ENCODE results near the gene FTCD. TPM values are rescaled to one million over a fixed set of nuclear protein-coding genes. Genes with fewer than 3 reads are reported as not detected.

FTCD gene
- total and polyA plus RNA-seq, 2 of the 8 experiments (the other 6 are each of a cell fraction or from before 2014, with no cell fraction given), result 3.3 to 4.9 TPM

DNA sequence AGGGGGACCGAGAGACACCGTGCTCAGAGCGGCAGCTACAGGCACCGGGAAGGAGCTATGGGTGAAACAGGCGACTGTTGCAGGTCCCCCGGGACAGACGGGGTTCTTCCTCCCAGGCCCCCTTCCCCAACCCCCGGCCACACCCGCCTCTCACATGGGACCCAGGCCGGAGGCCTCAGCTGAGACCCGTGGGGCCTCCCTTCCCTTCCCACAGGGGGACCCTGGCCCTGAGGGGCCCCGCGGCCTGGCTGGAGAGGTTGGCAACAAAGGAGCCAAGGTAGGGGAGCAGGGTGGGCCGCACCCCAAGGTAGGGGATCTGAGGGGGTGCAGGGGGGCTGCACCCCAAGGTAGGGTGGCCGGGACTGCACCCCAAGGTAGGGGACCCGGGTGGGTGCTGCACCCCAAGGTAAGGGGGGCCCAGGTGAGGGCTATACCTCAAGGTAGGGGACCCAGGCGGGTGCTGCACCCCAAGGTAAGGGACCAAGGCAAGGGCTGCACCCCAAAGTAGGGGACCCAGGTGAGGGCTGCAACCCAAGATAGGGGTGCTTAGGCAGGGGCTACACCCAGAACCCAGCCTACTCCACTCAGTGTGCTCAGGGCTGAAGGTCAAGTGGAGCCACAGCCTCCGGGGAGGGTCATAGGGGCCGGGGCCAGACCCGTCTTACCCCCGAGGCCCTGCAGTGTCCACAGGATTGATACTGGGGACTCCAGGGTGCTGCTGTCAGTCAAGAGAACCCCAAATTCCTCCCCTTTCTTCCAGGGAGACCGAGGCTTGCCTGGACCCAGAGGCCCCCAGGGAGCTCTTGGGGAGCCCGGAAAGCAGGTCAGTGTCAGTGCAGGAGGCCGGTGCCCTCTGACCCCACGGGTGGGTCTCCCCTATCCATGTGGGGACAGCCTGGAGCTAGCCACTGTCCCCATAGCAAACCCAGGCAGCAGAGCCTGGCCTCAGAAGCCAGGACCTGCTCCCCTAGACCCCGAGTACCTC, 34.8 kb downstream of the FTCD start (continued):
- TF ChIP-seq, protein P1, sequence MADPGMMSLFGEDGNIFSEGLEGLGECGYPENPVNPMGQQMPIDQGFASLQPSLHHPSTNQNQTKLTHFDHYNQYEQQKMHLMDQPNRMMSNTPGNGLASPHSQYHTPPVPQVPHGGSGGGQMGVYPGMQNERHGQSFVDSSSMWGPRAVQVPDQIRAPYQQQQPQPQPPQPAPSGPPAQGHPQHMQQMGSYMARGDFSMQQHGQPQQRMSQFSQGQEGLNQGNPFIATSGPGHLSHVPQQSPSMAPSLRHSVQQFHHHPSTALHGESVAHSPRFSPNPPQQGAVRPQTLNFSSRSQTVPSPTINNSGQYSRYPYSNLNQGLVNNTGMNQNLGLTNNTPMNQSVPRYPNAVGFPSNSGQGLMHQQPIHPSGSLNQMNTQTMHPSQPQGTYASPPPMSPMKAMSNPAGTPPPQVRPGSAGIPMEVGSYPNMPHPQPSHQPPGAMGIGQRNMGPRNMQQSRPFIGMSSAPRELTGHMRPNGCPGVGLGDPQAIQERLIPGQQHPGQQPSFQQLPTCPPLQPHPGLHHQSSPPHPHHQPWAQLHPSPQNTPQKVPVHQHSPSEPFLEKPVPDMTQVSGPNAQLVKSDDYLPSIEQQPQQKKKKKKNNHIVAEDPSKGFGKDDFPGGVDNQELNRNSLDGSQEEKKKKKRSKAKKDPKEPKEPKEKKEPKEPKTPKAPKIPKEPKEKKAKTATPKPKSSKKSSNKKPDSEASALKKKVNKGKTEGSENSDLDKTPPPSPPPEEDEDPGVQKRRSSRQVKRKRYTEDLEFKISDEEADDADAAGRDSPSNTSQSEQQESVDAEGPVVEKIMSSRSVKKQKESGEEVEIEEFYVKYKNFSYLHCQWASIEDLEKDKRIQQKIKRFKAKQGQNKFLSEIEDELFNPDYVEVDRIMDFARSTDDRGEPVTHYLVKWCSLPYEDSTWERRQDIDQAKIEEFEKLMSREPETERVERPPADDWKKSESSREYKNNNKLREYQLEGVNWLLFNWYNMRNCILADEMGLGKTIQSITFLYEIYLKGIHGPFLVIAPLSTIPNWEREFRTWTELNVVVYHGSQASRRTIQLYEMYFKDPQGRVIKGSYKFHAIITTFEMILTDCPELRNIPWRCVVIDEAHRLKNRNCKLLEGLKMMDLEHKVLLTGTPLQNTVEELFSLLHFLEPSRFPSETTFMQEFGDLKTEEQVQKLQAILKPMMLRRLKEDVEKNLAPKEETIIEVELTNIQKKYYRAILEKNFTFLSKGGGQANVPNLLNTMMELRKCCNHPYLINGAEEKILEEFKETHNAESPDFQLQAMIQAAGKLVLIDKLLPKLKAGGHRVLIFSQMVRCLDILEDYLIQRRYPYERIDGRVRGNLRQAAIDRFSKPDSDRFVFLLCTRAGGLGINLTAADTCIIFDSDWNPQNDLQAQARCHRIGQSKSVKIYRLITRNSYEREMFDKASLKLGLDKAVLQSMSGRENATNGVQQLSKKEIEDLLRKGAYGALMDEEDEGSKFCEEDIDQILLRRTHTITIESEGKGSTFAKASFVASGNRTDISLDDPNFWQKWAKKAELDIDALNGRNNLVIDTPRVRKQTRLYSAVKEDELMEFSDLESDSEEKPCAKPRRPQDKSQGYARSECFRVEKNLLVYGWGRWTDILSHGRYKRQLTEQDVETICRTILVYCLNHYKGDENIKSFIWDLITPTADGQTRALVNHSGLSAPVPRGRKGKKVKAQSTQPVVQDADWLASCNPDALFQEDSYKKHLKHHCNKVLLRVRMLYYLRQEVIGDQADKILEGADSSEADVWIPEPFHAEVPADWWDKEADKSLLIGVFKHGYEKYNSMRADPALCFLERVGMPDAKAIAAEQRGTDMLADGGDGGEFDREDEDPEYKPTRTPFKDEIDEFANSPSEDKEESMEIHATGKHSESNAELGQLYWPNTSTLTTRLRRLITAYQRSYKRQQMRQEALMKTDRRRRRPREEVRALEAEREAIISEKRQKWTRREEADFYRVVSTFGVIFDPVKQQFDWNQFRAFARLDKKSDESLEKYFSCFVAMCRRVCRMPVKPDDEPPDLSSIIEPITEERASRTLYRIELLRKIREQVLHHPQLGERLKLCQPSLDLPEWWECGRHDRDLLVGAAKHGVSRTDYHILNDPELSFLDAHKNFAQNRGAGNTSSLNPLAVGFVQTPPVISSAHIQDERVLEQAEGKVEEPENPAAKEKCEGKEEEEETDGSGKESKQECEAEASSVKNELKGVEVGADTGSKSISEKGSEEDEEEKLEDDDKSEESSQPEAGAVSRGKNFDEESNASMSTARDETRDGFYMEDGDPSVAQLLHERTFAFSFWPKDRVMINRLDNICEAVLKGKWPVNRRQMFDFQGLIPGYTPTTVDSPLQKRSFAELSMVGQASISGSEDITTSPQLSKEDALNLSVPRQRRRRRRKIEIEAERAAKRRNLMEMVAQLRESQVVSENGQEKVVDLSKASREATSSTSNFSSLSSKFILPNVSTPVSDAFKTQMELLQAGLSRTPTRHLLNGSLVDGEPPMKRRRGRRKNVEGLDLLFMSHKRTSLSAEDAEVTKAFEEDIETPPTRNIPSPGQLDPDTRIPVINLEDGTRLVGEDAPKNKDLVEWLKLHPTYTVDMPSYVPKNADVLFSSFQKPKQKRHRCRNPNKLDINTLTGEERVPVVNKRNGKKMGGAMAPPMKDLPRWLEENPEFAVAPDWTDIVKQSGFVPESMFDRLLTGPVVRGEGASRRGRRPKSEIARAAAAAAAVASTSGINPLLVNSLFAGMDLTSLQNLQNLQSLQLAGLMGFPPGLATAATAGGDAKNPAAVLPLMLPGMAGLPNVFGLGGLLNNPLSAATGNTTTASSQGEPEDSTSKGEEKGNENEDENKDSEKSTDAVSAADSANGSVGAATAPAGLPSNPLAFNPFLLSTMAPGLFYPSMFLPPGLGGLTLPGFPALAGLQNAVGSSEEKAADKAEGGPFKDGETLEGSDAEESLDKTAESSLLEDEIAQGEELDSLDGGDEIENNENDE (IDR thresholded peaks at IDR 0.05; ENCODE audit: insufficient replicate concordance, low read length), result no peak
- TF ChIP-seq EZH2 (IDR thresholded peaks at IDR 0.05; ENCODE audit: low read depth, low read length, severe bottlenecking) (no peak), SP1 (IDR thresholded peaks at IDR 0.05; ENCODE audit: low read depth, low read length) (no peak), KDM1A (IDR thresholded peaks at IDR 0.05; ENCODE audit: borderline replicate concordance, low read length) (no peak), CHD1 (IDR thresholded peaks at IDR 0.05; ENCODE audit: low read depth, low read length) (no peak)

Data from H1 (cell line).